Measurements from ENCODE around the gene C1orf185. TPM values are rescaled to one million over a fixed set of nuclear protein-coding genes. Genes with fewer than 3 reads are reported as not detected.

C1orf185 gene
- total and polyA plus RNA-seq, 2 of the 4 experiments (the other 2 are of a cell fraction): not detected

DNA sequence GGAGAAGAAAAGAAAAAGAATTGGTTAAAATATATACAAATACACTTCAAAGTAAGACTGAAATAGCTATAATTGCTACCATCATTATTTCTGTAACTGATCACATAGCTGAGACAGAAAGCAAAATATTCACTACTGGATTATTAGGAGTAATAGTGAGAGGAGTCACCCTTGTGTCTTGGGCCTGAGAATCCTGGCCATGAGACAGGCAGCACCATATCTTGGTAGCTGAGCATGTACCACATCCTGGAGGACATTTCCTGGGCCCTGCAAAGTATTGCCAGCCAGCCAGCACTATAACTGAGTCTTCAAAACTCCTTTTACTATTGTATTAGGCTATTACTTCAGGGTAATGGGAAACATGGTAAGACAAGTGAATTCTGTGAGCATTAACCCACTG lies 63.5 kb downstream of the C1orf185 start:
- no peak for TF ChIP-seq MAZ (IDR thresholded peaks at IDR 0.05; ENCODE audit: borderline replicate concordance, low read depth, low read length)
- TF ChIP-seq ELK1 (IDR thresholded peaks at IDR 0.05; ENCODE audit: borderline replicate concordance, low read depth, low read length): no peak
- TF ChIP-seq, protein P1, sequence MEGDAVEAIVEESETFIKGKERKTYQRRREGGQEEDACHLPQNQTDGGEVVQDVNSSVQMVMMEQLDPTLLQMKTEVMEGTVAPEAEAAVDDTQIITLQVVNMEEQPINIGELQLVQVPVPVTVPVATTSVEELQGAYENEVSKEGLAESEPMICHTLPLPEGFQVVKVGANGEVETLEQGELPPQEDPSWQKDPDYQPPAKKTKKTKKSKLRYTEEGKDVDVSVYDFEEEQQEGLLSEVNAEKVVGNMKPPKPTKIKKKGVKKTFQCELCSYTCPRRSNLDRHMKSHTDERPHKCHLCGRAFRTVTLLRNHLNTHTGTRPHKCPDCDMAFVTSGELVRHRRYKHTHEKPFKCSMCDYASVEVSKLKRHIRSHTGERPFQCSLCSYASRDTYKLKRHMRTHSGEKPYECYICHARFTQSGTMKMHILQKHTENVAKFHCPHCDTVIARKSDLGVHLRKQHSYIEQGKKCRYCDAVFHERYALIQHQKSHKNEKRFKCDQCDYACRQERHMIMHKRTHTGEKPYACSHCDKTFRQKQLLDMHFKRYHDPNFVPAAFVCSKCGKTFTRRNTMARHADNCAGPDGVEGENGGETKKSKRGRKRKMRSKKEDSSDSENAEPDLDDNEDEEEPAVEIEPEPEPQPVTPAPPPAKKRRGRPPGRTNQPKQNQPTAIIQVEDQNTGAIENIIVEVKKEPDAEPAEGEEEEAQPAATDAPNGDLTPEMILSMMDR (conservative IDR thresholded peaks at IDR 0.05; ENCODE audit: low read depth, low read length): no peak
- no peak for TF ChIP-seq CHD1 (IDR thresholded peaks at IDR 0.05; ENCODE audit: low read depth, low read length)
- TF ChIP-seq RFX5 (IDR thresholded peaks at IDR 0.05; ENCODE audit: low read depth, low read length): no peak
- no peak for TF ChIP-seq FOS (IDR thresholded peaks at IDR 0.05; ENCODE audit: low read depth, low read length)
- TF ChIP-seq MXI1 (IDR thresholded peaks at IDR 0.05; ENCODE audit: borderline replicate concordance, low read depth, low read length): no peak
- no peak for TF ChIP-seq POLR2A (IDR thresholded peaks at IDR 0.05; ENCODE audit: low read depth, low read length)
- TF ChIP-seq CEBPB (IDR thresholded peaks at IDR 0.05; ENCODE audit: low read depth, low read length): no peak
- TF ChIP-seq SMC3 (IDR thresholded peaks at IDR 0.05; ENCODE audit: low read depth, low read length): no peak
- TF ChIP-seq RCOR1 (IDR thresholded peaks at IDR 0.05; ENCODE audit: insufficient replicate concordance, low read length): no peak
- no peak for TF ChIP-seq BHLHE40 (IDR thresholded peaks at IDR 0.05; ENCODE audit: low read depth, low read length)
- no peak for TF ChIP-seq NFE2L2 (IDR thresholded peaks at IDR 0.05; ENCODE audit: low read depth, low read length)
- no peak for TF ChIP-seq MAFK (IDR thresholded peaks at IDR 0.05; ENCODE audit: low read depth, low read length)
- TF ChIP-seq USF2 (IDR thresholded peaks at IDR 0.05; ENCODE audit: low read depth, low read length): no peak
- Histone ChIP-seq H3K4me2 (ENCODE audit: low read depth, low read length) (no peak overlapping the region), H4K8ac (ENCODE audit: low read depth in 2 of 2, low read length in 2 of 2) (no peak overlapping the region), H3K9me1 (ENCODE audit: insufficient read depth, low read length) (no peaks in the 10 kb centered on the region), H3K4me1 (ENCODE audit: control insufficient read depth, insufficient read depth, low read length) (no peaks in the 10 kb centered on the region), H3K9ac (ENCODE audit: low read depth, low read length) (no peak overlapping the region), H3K36me3 (ENCODE audit: control insufficient read depth, insufficient read depth, low read length) (no peaks in the 10 kb centered on the region), H3K18ac (ENCODE audit: low read depth, low read length) (no peak overlapping the region), H3K4ac (ENCODE audit: low read depth, low read length) (no peak overlapping the region), H3K4me3 (ENCODE audit: insufficient read depth, low read depth, low read length) (no peak overlapping the region), H2BK20ac (ENCODE audit: low read depth, low read length) (no peak overlapping the region), H4K5ac (ENCODE audit: low read depth, low read length) (no peak overlapping the region), H4K20me1 (ENCODE audit: insufficient read depth, low read length) (no peaks in the 10 kb centered on the region), H3K56ac (ENCODE audit: extremely low read depth, insufficient read depth, low read length) (no peak overlapping the region), H2BK15ac (ENCODE audit: low read depth, low read length) (no peak overlapping the region), H3K27ac (ENCODE audit: insufficient read depth, low read length) (no peak overlapping the region), H3K14ac (replicated peaks; ENCODE audit: low read depth, low read length) (no peak overlapping the region), H2BK120ac (ENCODE audit: low read depth, low read length) (no peak overlapping the region), H2BK5ac (ENCODE audit: low read depth, low read length, poor library complexity, severe bottlenecking) (no peak overlapping the region), H4K91ac (ENCODE audit: insufficient read depth, low read depth, low read length) (no peak overlapping the region), H3K23ac (ENCODE audit: low read depth, low read length) (no peak overlapping the region), H2AK9ac (replicated peaks; ENCODE audit: low read depth, low read length, poor library complexity) (no peak overlapping the region), H3K79me1 (ENCODE audit: low read depth in 1 of 2, low read length in 2 of 2) (no peaks in the 10 kb centered on the region), H3K27me3 (ENCODE audit: control insufficient read depth, insufficient read depth, low read length) (no peaks in the 10 kb centered on the region; the same call in 1 of the 2 replicates), H2AK5ac (ENCODE audit: low read depth, low read length) (no peak overlapping the region), H3K9me3 (ENCODE audit: control insufficient read depth, insufficient read depth, low read length) (no peaks in the 10 kb centered on the region), H2AFZ (replicated peaks; ENCODE audit: low read length, poor library complexity) (no peak overlapping the region)
- ChIA-PET POLR2A (ENCODE audit: unreplicated experiment) (no interaction called here), CTCF (no interaction called here)
- DNase-seq (no peak), ATAC-seq (ENCODE audit: low read depth) (no peak)
- BruUV-seq (replicated peaks): no TSS peak
- dilution Hi-C loops (cut with HindIII; ENCODE audit: low sequenced_read_pairs, unreplicated experiment) (no loop called here), intact Hi-C loops (cut with micrococcal nuclease) (no loop called here), in situ Hi-C loops (cut with MboI; ENCODE audit: low sequenced_read_pairs) (no loop called here)
